Loucy (cell line): ENCODE data around the gene C5orf46.

Experiments
- H2AFZ ChIP-seq: fragments of 200-600 bp; sonication (generic); 2 replicates; pipeline ENCODE4 v1.6.0; 2016; ENCODE audit warnings: antibody characterized with exemption, mild to moderate bottlenecking, low read length, moderate library complexity
- H3F3A ChIP-seq: fragments of 200-600 bp; 2 replicates; pipeline ENCODE4 v1.6.0; 2016; ENCODE audit warnings: antibody characterized with exemption, low read depth, mild to moderate bottlenecking
- H3K27me3 ChIP-seq: fragments of 200-600 bp; sonication (generic); 2 replicates; pipeline ENCODE4 v1.6.1; 2014; ENCODE audit warnings: low read length, mild to moderate bottlenecking; ENCODE audit not compliant: insufficient read depth, poor library complexity, severe bottlenecking
- H3K36me3 ChIP-seq: fragments of 200-600 bp; sonication (generic); 2 replicates; pipeline ENCODE4 v1.6.1; 2016; ENCODE audit warnings: low read length; ENCODE audit not compliant: insufficient read depth
- H3K4me1 ChIP-seq: fragments of 200-600 bp; sonication (generic); 2 replicates; pipeline ENCODE4 v1.5.1; 2014; ENCODE audit warnings: low read length, mild to moderate bottlenecking; ENCODE audit not compliant: insufficient read depth, poor library complexity, severe bottlenecking
- H3K4me2 ChIP-seq: fragments of 200-600 bp; sonication (generic); 2 replicates; pipeline ENCODE4 v1.6.0; 2014; ENCODE audit warnings: antibody characterized with exemption, low read length, low read depth, mild to moderate bottlenecking; ENCODE audit not compliant: poor library complexity, severe bottlenecking
- H3K4me3 ChIP-seq: fragments of 200-600 bp; sonication (generic); 2 replicates; pipeline ENCODE4 v1.5.1; 2014; ENCODE audit warnings: low read length, mild to moderate bottlenecking, mixed read lengths; ENCODE audit not compliant: poor library complexity, severe bottlenecking
- H3K79me2 ChIP-seq: fragments of 200-600 bp; sonication (generic); 2 replicates; pipeline ENCODE4 v1.6.1; 2014; ENCODE audit warnings: low read length; ENCODE audit not compliant: insufficient read depth
- H3K9ac ChIP-seq: fragments of 200-600 bp; sonication (generic); 2 replicates; pipeline ENCODE4 v1.6.0; 2014; ENCODE audit warnings: mild to moderate bottlenecking, low read depth, low read length, moderate library complexity; ENCODE audit not compliant: poor library complexity, severe bottlenecking
- H3K9me2 ChIP-seq: fragments of 200-600 bp; sonication (generic); replicated peaks from 2 replicates; pipeline ENCODE4 v1.6.1; 2016; ENCODE audit warnings: low read depth, low read length, mixed read lengths
- H3K9me3 ChIP-seq: fragments of 200-600 bp; sonication (generic); 2 replicates; pipeline ENCODE4 v1.6.1; 2014; ENCODE audit warnings: mild to moderate bottlenecking, antibody characterized with exemption, low read length, low read depth; ENCODE audit not compliant: insufficient read depth
- H4K20me1 ChIP-seq: fragments of 200-600 bp; sonication (generic); 2 replicates; pipeline ENCODE4 v1.6.0; 2014; ENCODE audit warnings: antibody characterized with exemption, low read length, mild to moderate bottlenecking; ENCODE audit not compliant: insufficient read depth, poor library complexity, severe bottlenecking
- EZH2phosphoT487 ChIP-seq: fragments of 200-600 bp; IDR thresholded peaks from 2 replicates; pipeline ENCODE4 v1.6.1; 2018; ENCODE audit warnings: antibody characterized with exemption, mild to moderate bottlenecking, moderate library complexity, borderline replicate concordance
- TF ChIP-seq, protein P1 (sequence below): fragments of 200-600 bp; sonication (generic); conservative IDR thresholded peaks from 2 replicates; pipeline ENCODE4 v1.5.1; 2014; ENCODE audit warnings: mild to moderate bottlenecking, antibody characterized with exemption, low read length

The C5orf46 gene

DNA sequence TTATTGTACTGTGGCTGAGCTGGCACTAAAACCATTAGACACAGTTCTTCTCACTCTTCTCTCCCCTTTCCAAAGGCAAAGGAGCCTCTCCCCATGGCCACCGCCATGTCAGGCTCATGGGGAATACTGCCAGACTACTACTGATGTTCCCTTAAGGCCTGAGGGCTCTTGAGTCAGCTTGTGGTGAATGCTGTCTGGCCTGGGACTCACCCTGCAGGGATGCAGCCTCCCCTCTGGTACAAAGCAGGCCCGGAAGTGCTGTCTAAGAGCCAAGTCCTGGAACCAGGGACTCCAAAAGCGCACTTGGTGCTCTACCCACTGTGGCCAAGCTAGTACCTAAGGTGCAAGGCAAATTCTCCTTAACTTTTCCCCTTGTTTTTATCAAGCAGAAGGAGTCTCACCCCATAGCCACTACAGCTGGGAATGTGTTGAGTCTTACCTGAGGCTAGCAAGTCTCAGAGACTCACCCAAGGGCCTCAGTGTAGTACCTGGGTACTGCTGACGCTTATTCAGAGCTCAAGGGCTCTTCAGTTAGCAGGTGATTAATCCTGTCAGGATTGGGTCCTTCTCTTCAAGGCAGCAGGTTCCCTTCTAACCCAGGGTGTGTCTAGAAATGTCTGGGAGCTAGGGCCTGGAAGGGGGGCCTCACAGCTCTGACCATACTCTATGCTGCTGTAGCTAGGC, 33.2 kb upstream of the C5orf46 start:
- no peaks in the 10 kb centered on the region for H3K27me3 ChIP-seq
- H3K4me3 ChIP-seq, result no peak overlapping the region
- no peak overlapping the region for H3K4me2 ChIP-seq
- no peaks in the 10 kb centered on the region for H3K36me3 ChIP-seq
- no peaks in the 10 kb centered on the region for H3K9me2 ChIP-seq
- no peaks in the 10 kb centered on the region for H3F3A ChIP-seq
- no peaks in the 10 kb centered on the region for H4K20me1 ChIP-seq
- no peaks in the 10 kb centered on the region for H3K4me1 ChIP-seq
- TF ChIP-seq, protein P1, sequence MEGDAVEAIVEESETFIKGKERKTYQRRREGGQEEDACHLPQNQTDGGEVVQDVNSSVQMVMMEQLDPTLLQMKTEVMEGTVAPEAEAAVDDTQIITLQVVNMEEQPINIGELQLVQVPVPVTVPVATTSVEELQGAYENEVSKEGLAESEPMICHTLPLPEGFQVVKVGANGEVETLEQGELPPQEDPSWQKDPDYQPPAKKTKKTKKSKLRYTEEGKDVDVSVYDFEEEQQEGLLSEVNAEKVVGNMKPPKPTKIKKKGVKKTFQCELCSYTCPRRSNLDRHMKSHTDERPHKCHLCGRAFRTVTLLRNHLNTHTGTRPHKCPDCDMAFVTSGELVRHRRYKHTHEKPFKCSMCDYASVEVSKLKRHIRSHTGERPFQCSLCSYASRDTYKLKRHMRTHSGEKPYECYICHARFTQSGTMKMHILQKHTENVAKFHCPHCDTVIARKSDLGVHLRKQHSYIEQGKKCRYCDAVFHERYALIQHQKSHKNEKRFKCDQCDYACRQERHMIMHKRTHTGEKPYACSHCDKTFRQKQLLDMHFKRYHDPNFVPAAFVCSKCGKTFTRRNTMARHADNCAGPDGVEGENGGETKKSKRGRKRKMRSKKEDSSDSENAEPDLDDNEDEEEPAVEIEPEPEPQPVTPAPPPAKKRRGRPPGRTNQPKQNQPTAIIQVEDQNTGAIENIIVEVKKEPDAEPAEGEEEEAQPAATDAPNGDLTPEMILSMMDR, result no peak
- TF ChIP-seq EZH2phosphoT487, result no peak
- no peaks in the 10 kb centered on the region for H3K79me2 ChIP-seq
- H3K9me3 ChIP-seq, result no peaks in the 10 kb centered on the region
- H2AFZ ChIP-seq, result no peak overlapping the region
- no peak overlapping the region for H3K9ac ChIP-seq

DNA sequence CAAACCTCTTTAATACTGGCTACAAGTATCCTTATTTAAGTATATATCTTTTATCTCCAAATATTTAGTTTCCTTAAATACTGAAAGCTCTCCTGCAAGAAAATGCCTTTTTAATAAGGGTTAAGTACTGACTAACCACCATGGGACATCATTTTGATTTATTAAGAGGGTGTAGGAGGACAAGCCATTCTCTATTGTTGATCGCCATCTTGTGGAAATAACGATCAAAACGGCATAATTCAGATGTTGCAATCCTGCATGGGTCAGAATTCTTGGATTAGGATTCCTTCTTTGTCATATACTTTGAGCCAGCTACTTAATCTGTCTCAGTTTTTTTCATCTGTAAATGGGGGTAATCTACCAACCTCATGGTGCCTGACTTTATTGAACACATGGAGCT, 28.7 kb upstream of the C5orf46 start:
- no peaks in the 10 kb centered on the region for H3F3A ChIP-seq
- H3K27me3 ChIP-seq, result no peaks in the 10 kb centered on the region
- no peak overlapping the region for H3K4me3 ChIP-seq
- H4K20me1 ChIP-seq, result no peaks in the 10 kb centered on the region
- H3K9me3 ChIP-seq, result no peaks in the 10 kb centered on the region
- H3K9ac ChIP-seq, result no peak overlapping the region
- no peaks in the 10 kb centered on the region for H3K4me1 ChIP-seq
- no peaks in the 10 kb centered on the region for H3K36me3 ChIP-seq
- no peak for TF ChIP-seq EZH2phosphoT487
- TF ChIP-seq, protein P1, result peak; percentile 59
- no peak overlapping the region for H3K4me2 ChIP-seq
- H2AFZ ChIP-seq, result no peak overlapping the region
- H3K79me2 ChIP-seq, result no peaks in the 10 kb centered on the region
- no peaks in the 10 kb centered on the region for H3K9me2 ChIP-seq

DNA sequence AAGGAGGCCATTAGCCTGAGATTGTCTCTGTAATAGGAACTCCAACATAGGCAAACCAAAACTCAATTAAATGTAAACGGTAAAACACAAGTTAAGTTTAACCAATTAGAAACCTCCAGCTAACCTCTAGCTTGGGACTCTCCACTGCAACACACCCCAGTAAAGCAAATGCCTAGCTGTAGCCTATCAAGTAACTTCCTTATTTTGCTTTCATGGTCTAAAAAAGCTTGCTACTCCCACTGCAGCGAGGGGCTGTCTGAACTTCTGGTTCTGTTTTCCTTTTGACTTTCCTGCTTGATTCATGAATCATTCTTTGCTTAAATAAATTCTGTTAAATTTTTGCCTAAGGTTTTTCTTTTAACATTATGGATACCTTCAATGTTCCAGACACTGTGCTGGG, 24.4 kb upstream of the C5orf46 start:
- H3K27me3 ChIP-seq, result no peaks in the 10 kb centered on the region
- H3F3A ChIP-seq, result no peaks in the 10 kb centered on the region
- H3K36me3 ChIP-seq, result no peaks in the 10 kb centered on the region
- no peaks in the 10 kb centered on the region for H3K9me3 ChIP-seq
- H4K20me1 ChIP-seq, result no peaks in the 10 kb centered on the region
- H3K9me2 ChIP-seq, result no peaks in the 10 kb centered on the region
- H2AFZ ChIP-seq, result no peak overlapping the region
- H3K79me2 ChIP-seq, result no peaks in the 10 kb centered on the region
- H3K4me3 ChIP-seq, result no peak overlapping the region
- no peaks in the 10 kb centered on the region for H3K4me1 ChIP-seq
- TF ChIP-seq, protein P1, result no peak
- TF ChIP-seq EZH2phosphoT487, result no peak
- no peak overlapping the region for H3K4me2 ChIP-seq
- no peak overlapping the region for H3K9ac ChIP-seq
